H1 (cell line): ENCODE results near the gene TMEM41A. TPM values are rescaled to one million over a fixed set of nuclear protein-coding genes. Genes with fewer than 3 reads are reported as not detected.
"Not testable (repeated sequence)": the region's sequence is repeated elsewhere in the genome, so short reads cannot be mapped to it uniquely, and the experiment has no call there.

ENCODE experiments used
- CTCF ChIA-PET: fragments of 300-600 bp; sonication (Branson Sonifier 250); formaldehyde crosslinking; loops from one replicate; lab custom pipeline; 2021; ENCODE audit not compliant: partially characterized antibody; lab: Charles Lee
- POLR2A ChIA-PET: fragments of 300-600 bp; sonication (Branson Sonifier 250); formaldehyde crosslinking; loops from one replicate; lab custom pipeline; 2021; ENCODE audit warnings: inconsistent platforms; ENCODE audit not compliant: partially characterized antibody; lab: Charles Lee
- DNase-seq, 2 experiments: peaks; one replicate each; pipeline versions ENCODE4 v3.0.0 to v3.0.0-alpha.2; 2010 to 2022; ENCODE audit warnings: low spot score in 2 of 2, low read depth in 1 of 2, mixed read lengths in 1 of 2
- FAIRE-seq: peaks from 2 replicates; lab custom pipeline; 2011; peaks lifted over from hg19 to GRCh38; lab: Jason Lieb, UNC
- H2AFZ ChIP-seq: 2 replicates; pipeline ENCODE4 v1.8.1; 2012; ENCODE audit warnings: low read length, inconsistent platforms
- H2AK5ac ChIP-seq: 2 replicates; pipeline ENCODE4 v1.6.1; 2013; ENCODE audit warnings: low read depth, low read length
- H2BK120ac ChIP-seq: replicated peaks from 2 replicates; pipeline ENCODE3; 2013; ENCODE audit warnings: low read depth, low read length, inconsistent platforms
- H2BK12ac ChIP-seq: 2 replicates; pipeline ENCODE4 v1.6.1; 2013; ENCODE audit warnings: low read depth, low read length
- H2BK15ac ChIP-seq: 2 replicates; pipeline ENCODE4 v1.6.1; 2013; ENCODE audit warnings: low read length
- H2BK20ac ChIP-seq: 2 replicates; pipeline ENCODE4 v1.6.1; 2013; ENCODE audit warnings: low read length
- H2BK5ac ChIP-seq: 2 replicates; pipeline ENCODE4 v1.6.1; 2013; ENCODE audit warnings: low read depth, low read length
- H3K14ac ChIP-seq: 2 replicates; pipeline ENCODE4 v1.6.1; 2013; ENCODE audit warnings: inconsistent platforms; ENCODE audit not compliant: insufficient read length
- H3K18ac ChIP-seq: 2 replicates; pipeline ENCODE4 v1.6.1; 2013; ENCODE audit warnings: low read length; ENCODE audit errors: extremely low read depth
- H3K23ac ChIP-seq: 2 replicates; pipeline ENCODE4 v1.6.1; 2013; ENCODE audit warnings: inconsistent platforms; ENCODE audit not compliant: insufficient read length
- H3K23me2 ChIP-seq: 2 replicates; pipeline ENCODE4 v1.6.1; 2013; ENCODE audit warnings: low read depth, low read length
- H3K27ac ChIP-seq: 2 replicates; pipeline ENCODE4 v1.6.1; 2011; ENCODE audit warnings: low read depth, low read length, inconsistent platforms
- H3K27me3 ChIP-seq, 4 experiments: replicated peaks in 1 of 4; 1 replicate in 1 of 4; 2 replicates in 3 of 4; pipeline versions ENCODE4 v1.6.1 to v1.8.1; 2011 to 2013; ENCODE audit warnings: low read length in 3 of 4, mild to moderate bottlenecking in 3 of 4, inconsistent platforms in 2 of 4, mixed read lengths in 2 of 4, moderate library complexity in 1 of 4; ENCODE audit not compliant: control insufficient read depth in 3 of 4, insufficient read depth in 3 of 4; ENCODE audit errors: extremely low read depth in 1 of 4
- H3K36me3 ChIP-seq, 4 experiments: 2 replicates each; pipeline versions ENCODE4 v1.6.1 to v1.8.1; 2011 to 2013; ENCODE audit warnings: mild to moderate bottlenecking in 4 of 4, low read length in 3 of 4, moderate library complexity in 2 of 4, control low read depth in 1 of 4, inconsistent platforms in 1 of 4; ENCODE audit not compliant: insufficient read depth in 4 of 4, control insufficient read depth in 2 of 4
- H3K4ac ChIP-seq: replicated peaks from 2 replicates; pipeline ENCODE3; 2013; ENCODE audit warnings: low read length, low read depth, mixed read lengths, inconsistent platforms; ENCODE audit not compliant: insufficient read length
- H3K4me1 ChIP-seq, 4 experiments: replicated peaks in 1 of 4; 1 replicate in 1 of 4; 2 replicates in 3 of 4; pipeline versions ENCODE4 v1.6.1 to v1.8.1; 2011 to 2013; ENCODE audit warnings: low read length in 3 of 4, inconsistent platforms in 2 of 4, mixed read lengths in 1 of 4; ENCODE audit not compliant: insufficient read depth in 4 of 4, control insufficient read depth in 3 of 4
- H3K4me2 ChIP-seq, 2 experiments: 2 replicates each; pipeline versions ENCODE4 v1.6.1 to v1.8.1; 2011 to 2013; ENCODE audit warnings: low read depth in 2 of 2, low read length in 2 of 2, control low read depth in 1 of 2, inconsistent platforms in 1 of 2, mild to moderate bottlenecking in 1 of 2; ENCODE audit not compliant: insufficient read depth in 1 of 2
- H3K4me3 ChIP-seq, 4 experiments: fragments of 200-600, 300-600 bp in 1 of 4; sonication (generic), shearing (Covaris generic), sonication (Bioruptor Twin) in 1 of 4; 2 replicates each; pipeline versions ENCODE4 v1.5.1 to v1.8.1; 2011 to 2016; ENCODE audit warnings: low read length in 4 of 4, low read depth in 3 of 4, control low read depth in 2 of 4, inconsistent platforms in 2 of 4, mild to moderate bottlenecking in 2 of 4, mixed read lengths in 1 of 4, moderate library complexity in 1 of 4; ENCODE audit not compliant: insufficient read depth in 2 of 4; ENCODE audit errors: extremely low read depth in 1 of 4
- H3K56ac ChIP-seq: replicated peaks from 2 replicates; pipeline ENCODE3; 2013; ENCODE audit warnings: low read depth, mild to moderate bottlenecking, mixed read lengths, low read length, inconsistent platforms; ENCODE audit not compliant: insufficient read length
- H3K79me1 ChIP-seq: 2 replicates; pipeline ENCODE4 v1.6.1; 2013; ENCODE audit warnings: low read depth, low read length, control low read depth
- H3K79me2 ChIP-seq, 2 experiments: 2 replicates each; pipeline versions ENCODE4 v1.6.1 to v1.8.1; 2012 to 2013; ENCODE audit warnings: low read length in 2 of 2, mild to moderate bottlenecking in 2 of 2, inconsistent platforms in 1 of 2; ENCODE audit not compliant: insufficient read depth in 2 of 2, control insufficient read depth in 1 of 2
- H3K9ac ChIP-seq, 4 experiments: replicated peaks in 1 of 4; 1 replicate in 1 of 4; 2 replicates in 3 of 4; pipeline versions ENCODE4 v1.6.1 to v1.8.1; 2011 to 2013; ENCODE audit warnings: low read depth in 3 of 4, low read length in 3 of 4, control low read depth in 2 of 4, mild to moderate bottlenecking in 2 of 4, moderate library complexity in 2 of 4, inconsistent platforms in 1 of 4; ENCODE audit errors: extremely low read depth in 1 of 4
- H3K9me3 ChIP-seq, 2 experiments: 2 replicates each; pipeline versions ENCODE4 v1.6.1 to v1.8.1; 2012 to 2013; ENCODE audit warnings: mild to moderate bottlenecking in 2 of 2, moderate library complexity in 2 of 2, control low read depth in 1 of 2, inconsistent platforms in 1 of 2, low read depth in 1 of 2, low read length in 1 of 2, mixed read lengths in 1 of 2; ENCODE audit not compliant: insufficient read depth in 2 of 2
- H4K20me1 ChIP-seq, 2 experiments: replicated peaks in 1 of 2; 2 replicates each; pipeline versions ENCODE3 to v1.8.1; 2011 to 2013; ENCODE audit warnings: inconsistent platforms in 2 of 2, low read length in 2 of 2, mild to moderate bottlenecking in 1 of 2; ENCODE audit not compliant: insufficient read depth in 2 of 2, control insufficient read depth in 1 of 2
- H4K5ac ChIP-seq: 2 replicates; pipeline ENCODE4 v1.6.1; 2013; ENCODE audit warnings: low read length, low read depth, mixed read lengths, inconsistent platforms; ENCODE audit not compliant: insufficient read length
- H4K8ac ChIP-seq: 2 replicates; pipeline ENCODE4 v1.8.0; 2013; ENCODE audit warnings: mild to moderate bottlenecking, moderate library complexity, low read length, inconsistent platforms; ENCODE audit not compliant: insufficient read depth; ENCODE audit errors: extremely low read depth
- H4K91ac ChIP-seq: replicated peaks from 2 replicates; pipeline ENCODE3; 2013; ENCODE audit warnings: low read length, mixed read lengths, inconsistent platforms; ENCODE audit not compliant: insufficient read length
- ASH2L ChIP-seq: fragments of 200-600, 300-600 bp; sonication (generic); IDR thresholded peaks from one replicate; pipeline ENCODE4 v1.7.1; 2017; ENCODE audit warnings: low read length
- ATF2 ChIP-seq: IDR thresholded peaks from 2 replicates; pipeline ENCODE4 v1.6.1; 2012; ENCODE audit warnings: low read length, inconsistent platforms
- CEBPB ChIP-seq: IDR thresholded peaks from 2 replicates; pipeline ENCODE4 v1.6.1; 2012; ENCODE audit warnings: low read depth, low read length
- EZH2 ChIP-seq: fragments of 200-600 bp; sonication (generic); IDR thresholded peaks from 2 replicates; pipeline ENCODE4 v1.7.1; 2012; ENCODE audit warnings: low read depth, mild to moderate bottlenecking, moderate library complexity, low read length, inconsistent platforms; ENCODE audit not compliant: severe bottlenecking
- NRF1 ChIP-seq: IDR thresholded peaks from 2 replicates; pipeline ENCODE4 v1.6.1; 2011; ENCODE audit warnings: mild to moderate bottlenecking, low read depth, low read length, improper control_type of control experiment
- RFX5 ChIP-seq: IDR thresholded peaks from 2 replicates; pipeline ENCODE4 v1.6.1; 2011; ENCODE audit warnings: low read depth, low read length, improper control_type of control experiment, borderline replicate concordance
- TAF1 ChIP-seq: IDR thresholded peaks from 2 replicates; pipeline ENCODE4 v1.6.1; 2011; ENCODE audit warnings: mild to moderate bottlenecking, low read depth, low read length
- TBP ChIP-seq: IDR thresholded peaks from 2 replicates; pipeline ENCODE4 v1.6.1; 2011; ENCODE audit warnings: low read depth, low read length, improper control_type of control experiment
- WGBS, 2 experiments: shearing (Covaris generic) in 1 of 2; methylation state at CpG; one replicate each; pipeline versions ENCODE4 v1.1.6 to v1.1.7; 2013 to 2015; ENCODE audit warnings: low lambda C conversion rate in 2 of 2, mixed read lengths in 2 of 2, inconsistent platforms in 1 of 2, low coverage in 1 of 2, missing lambda C conversion rate in 1 of 2; ENCODE audit not compliant: insufficient replicate concordance in 2 of 2, insufficient coverage in 1 of 2, insufficient read length in 1 of 2; ENCODE audit errors: extremely low coverage in 1 of 2, missing lambda C conversion rate in 1 of 2; 5-methylcytosine and 5-hydroxymethylcytosine counted together
- polyA plus RNA-seq, 7 experiments: library from polyadenylated mRNA; depleted of rRNA in 3 of 7; stranded (reverse) in 5 of 7; unstranded in 2 of 7; fragments of >200 nt in 5 of 7; fragments of 200-250 nt in 2 of 7; gene quantifications; 1 replicate in 5 of 7; 2 replicates in 1 of 7; 4 replicates in 1 of 7; pipeline versions ENCODE4 v1.2.1 to v1.2.3, GENCODE V29; 2011 to 2013; ENCODE audit warnings: missing spikeins in 2 of 7, mixed read lengths in 2 of 7
- total RNA-seq: library from RNA; stranded (reverse); fragmentation: NEBNext Ultra II Directional; extraction: Animal tissue kit (Norgen Biotek cat#: 25700); gene quantifications from 2 replicates; pipeline ENCODE4 v1.2.1, GENCODE V29; 2021
- TF ChIP-seq, protein P1 (sequence below): IDR thresholded peaks from 2 replicates; pipeline ENCODE4 v1.6.1; 2012; ENCODE audit warnings: inconsistent platforms

TMEM41A gene
- total and polyA plus RNA-seq, 2 of the 8 experiments (the other 6 are each of a cell fraction or from before 2014, with no cell fraction given), result 14.1 to 17.5 TPM

DNA sequence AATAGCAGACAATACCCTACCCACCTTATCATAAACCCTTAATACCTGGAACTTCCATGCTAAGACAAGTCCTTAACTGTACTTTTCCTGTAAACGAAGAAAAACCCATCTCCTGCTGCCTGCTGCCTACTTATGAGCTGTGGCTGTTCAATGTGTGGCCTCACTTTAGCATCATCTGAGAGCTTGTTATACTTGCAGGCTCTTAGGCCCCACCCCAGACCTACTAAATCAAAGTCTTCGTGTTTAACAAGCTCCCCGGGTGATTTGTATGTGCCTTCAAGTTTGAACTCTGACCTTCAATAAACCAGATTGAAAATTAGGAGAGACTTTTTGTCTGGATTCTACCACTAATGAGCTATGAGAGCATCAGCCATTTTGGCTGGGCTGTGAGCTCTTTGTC, 29.3 kb downstream of the TMEM41A start (continued):
- TF ChIP-seq TBP, result no peak
- no peak for TF ChIP-seq RFX5
- TF ChIP-seq CEBPB, result no peak
- TF ChIP-seq TAF1, result no peak
- no peak for TF ChIP-seq ATF2
- no peak for TF ChIP-seq ASH2L
- no peak for TF ChIP-seq EZH2
- TF ChIP-seq NRF1, result no peak
- TF ChIP-seq, protein P1, sequence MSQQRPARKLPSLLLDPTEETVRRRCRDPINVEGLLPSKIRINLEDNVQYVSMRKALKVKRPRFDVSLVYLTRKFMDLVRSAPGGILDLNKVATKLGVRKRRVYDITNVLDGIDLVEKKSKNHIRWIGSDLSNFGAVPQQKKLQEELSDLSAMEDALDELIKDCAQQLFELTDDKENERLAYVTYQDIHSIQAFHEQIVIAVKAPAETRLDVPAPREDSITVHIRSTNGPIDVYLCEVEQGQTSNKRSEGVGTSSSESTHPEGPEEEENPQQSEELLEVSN, result no peak

DNA sequence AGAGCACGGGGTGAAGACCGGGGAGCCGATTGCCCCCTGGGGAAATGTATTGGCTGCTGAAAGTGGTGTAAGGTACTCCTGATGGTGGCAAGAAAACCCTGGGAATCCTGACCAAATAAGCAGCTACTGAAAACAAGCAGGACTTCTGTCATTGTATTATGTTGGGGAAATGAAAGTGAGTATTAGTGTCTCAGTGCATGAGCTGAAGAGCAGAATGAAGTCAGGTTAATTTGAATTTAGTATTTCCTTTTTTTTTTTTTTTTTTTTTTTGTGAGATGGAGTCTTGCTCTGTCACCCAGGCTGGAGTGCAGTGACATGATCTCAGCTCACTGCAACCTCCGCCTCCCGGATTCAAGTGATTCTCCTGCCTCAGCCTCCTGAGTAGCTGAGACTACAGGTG, 32.7 kb downstream of the TMEM41A start:
- FAIRE-seq, H4K8ac ChIP-seq, H3K9me3 ChIP-seq, H3K4ac ChIP-seq, H2AFZ ChIP-seq, H2BK120ac ChIP-seq, H3K23me2 ChIP-seq, H2AK5ac ChIP-seq, POLR2A ChIA-PET, H3K9ac ChIP-seq, H3K14ac ChIP-seq, H3K23ac ChIP-seq, DNase-seq, H2BK20ac ChIP-seq, H3K79me1 ChIP-seq, H3K4me3 ChIP-seq, H3K56ac ChIP-seq, H3K27me3 ChIP-seq, H3K27ac ChIP-seq, H3K4me1 ChIP-seq, H4K91ac ChIP-seq, H3K36me3 ChIP-seq, H3K4me2 ChIP-seq, H4K20me1 ChIP-seq, H3K18ac ChIP-seq, H4K5ac ChIP-seq, H2BK5ac ChIP-seq, H2BK15ac ChIP-seq, H3K79me2 ChIP-seq, H2BK12ac ChIP-seq: not testable (repeated sequence)
- WGBS, 2 experiments, result 93% methylated on average over 5 of the region's 5 CpGs; no CpG with 5 or more reads in 1 of the 2 experiments
- CTCF ChIA-PET, result interaction anchor here (0.6 to 0.7 kb wide), 2 partner anchors 92 to 1305 kb away, joined by 3 read pairs; no protein-coding TSS in a partner anchor
